PFSK-1 (cell line): ENCODE measurements around the gene CPT2.

Experiments used
- FOXP2 ChIP-seq: optimal IDR thresholded peaks from 2 replicates; pipeline ENCODE3; 2011; ENCODE audit warnings: borderline replicate concordance, control low read depth, inconsistent platforms; ENCODE audit not compliant: insufficient read depth; ENCODE audit errors: extremely low read length, extremely low read depth
- POLR2AphosphoS5 ChIP-seq: IDR thresholded peaks from 2 replicates; pipeline ENCODE4 v1.6.1; 2012; ENCODE audit warnings: low read depth, mild to moderate bottlenecking, control low read depth, low read length, moderate library complexity
- REST ChIP-seq, 2 experiments: IDR thresholded peaks; 2 replicates each; pipeline versions ENCODE4 v1.6.1 to v1.8.0; 2011 to 2012; ENCODE audit warnings: low read depth in 2 of 2, low read length in 2 of 2, control low read depth in 1 of 2, inconsistent platforms in 1 of 2, mild to moderate bottlenecking in 1 of 2, moderate library complexity in 1 of 2; ENCODE audit not compliant: insufficient read depth in 1 of 2
- SIN3A ChIP-seq: IDR thresholded peaks from 2 replicates; pipeline ENCODE4 v1.6.1; 2012; ENCODE audit warnings: mild to moderate bottlenecking, low read length, moderate library complexity, borderline replicate concordance; ENCODE audit not compliant: insufficient read depth
- TAF1 ChIP-seq: IDR thresholded peaks from 2 replicates; pipeline ENCODE4 v1.6.1; 2012; ENCODE audit warnings: low read length, control low read depth, borderline replicate concordance; ENCODE audit not compliant: insufficient read depth

CPT2 gene

GRCh38 chr1:53154859-53155438 lies 41.7 kb upstream of the CPT2 start:
- no peak for TF ChIP-seq REST (IDR thresholded peaks at IDR 0.05; ENCODE audit: insufficient read depth in 1 of 2, low read depth in 2 of 2, low read length in 2 of 2)
- no peak for TF ChIP-seq POLR2AphosphoS5
- TF ChIP-seq FOXP2, result no peak
- TF ChIP-seq TAF1, result no peak
- no peak for TF ChIP-seq SIN3A

GRCh38 chr1:53155534-53155933 lies 41.1 kb upstream of the CPT2 start:
- TF ChIP-seq TAF1 (no peak), FOXP2 (no peak), SIN3A (no peak), POLR2AphosphoS5 (no peak), REST (IDR thresholded peaks at IDR 0.05; ENCODE audit: insufficient read depth in 1 of 2, low read depth in 2 of 2, low read length in 2 of 2) (no peak)

GRCh38 chr1:53155945-53156344 lies 40.7 kb upstream of the CPT2 start:
- no peak for TF ChIP-seq REST (IDR thresholded peaks at IDR 0.05; ENCODE audit: insufficient read depth in 1 of 2, low read depth in 2 of 2, low read length in 2 of 2)
- TF ChIP-seq SIN3A, result no peak
- no peak for TF ChIP-seq POLR2AphosphoS5
- no peak for TF ChIP-seq FOXP2
- no peak for TF ChIP-seq TAF1

GRCh38 chr1:53156783-53157182 lies 39.8 kb upstream of the CPT2 start:
- TF ChIP-seq FOXP2 (no peak), SIN3A (no peak), POLR2AphosphoS5 (no peak), TAF1 (no peak), REST (IDR thresholded peaks at IDR 0.05; ENCODE audit: insufficient read depth in 1 of 2, low read depth in 2 of 2, low read length in 2 of 2) (no peak)

- TF ChIP-seq POLR2AphosphoS5 (no peak), SIN3A (no peak), TAF1 (no peak), REST (IDR thresholded peaks at IDR 0.05; ENCODE audit: insufficient read depth in 1 of 2, low read depth in 2 of 2, low read length in 2 of 2) (no peak), FOXP2 (no peak)
Observed at GRCh38 chr1:53158900-53159299, 37.7 kb upstream of the CPT2 start.
